Neural progenitor cell (in vitro differentiated cells): ENCODE data around the gene ATF2. TPM values are rescaled to one million over a fixed set of nuclear protein-coding genes. Genes with fewer than 3 reads are reported as not detected.

Experiments
- DNase-seq: peaks from one replicate; pipeline ENCODE4 v3.0.0-alpha.2; 2016; ENCODE audit warnings: low spot score
- H2AFZ ChIP-seq: fragments of 200-600 bp; sonication (generic); replicated peaks from 2 replicates; pipeline ENCODE4 v1.6.1; 2016; ENCODE audit warnings: antibody characterized with exemption
- H3F3A ChIP-seq: fragments of 200-600 bp; sonication (generic); 2 replicates; pipeline ENCODE4 v1.6.1; 2016; ENCODE audit warnings: antibody characterized with exemption, low read depth
- H3K27ac ChIP-seq: fragments of 200-600 bp; sonication (generic); 2 replicates; pipeline ENCODE4 v1.5.1; 2016; ENCODE audit warnings: mild to moderate bottlenecking
- H3K27me3 ChIP-seq: fragments of 200-600 bp; sonication (generic); 2 replicates; pipeline ENCODE4 v1.6.1; 2016; ENCODE audit warnings: mild to moderate bottlenecking, moderate library complexity
- H3K36me3 ChIP-seq: fragments of 200-600 bp; sonication (generic); 2 replicates; pipeline ENCODE4 v1.5.1; 2016
- H3K4me1 ChIP-seq: fragments of 200-600 bp; sonication (generic); 2 replicates; pipeline ENCODE4 v1.6.1; 2016; ENCODE audit warnings: mixed run types
- H3K4me2 ChIP-seq: fragments of 200-600 bp; sonication (generic); 2 replicates; pipeline ENCODE4 v1.6.1; 2016
- H3K4me3 ChIP-seq: fragments of 200-600 bp; sonication (generic); 2 replicates; pipeline ENCODE4 v1.5.1; 2016
- H3K79me2 ChIP-seq: fragments of 200-600 bp; sonication (generic); 2 replicates; pipeline ENCODE4 v1.6.1; 2016; ENCODE audit warnings: low read depth
- H3K9ac ChIP-seq: fragments of 200-600 bp; sonication (generic); 2 replicates; pipeline ENCODE4 v1.6.1; 2016
- H3K9me3 ChIP-seq: fragments of 200-600 bp; sonication (generic); 2 replicates; pipeline ENCODE4 v1.5.1; 2016; ENCODE audit warnings: low read depth
- H4K20me1 ChIP-seq: fragments of 200-600 bp; sonication (generic); 2 replicates; pipeline ENCODE4 v1.6.1; 2016; ENCODE audit warnings: low read depth
- H3K27ac Mint-ChIP-seq: 3 replicates; pipeline ENCODE4 v1.8.0; 2021; ENCODE audit warnings: mixed read lengths
- H3K27me3 Mint-ChIP-seq: 2 replicates; pipeline ENCODE4 v1.8.0; 2022; ENCODE audit warnings: low read depth, mild to moderate bottlenecking, inconsistent platforms, moderate library complexity, mixed read lengths; ENCODE audit not compliant: insufficient read depth
- H3K36me3 Mint-ChIP-seq: 3 replicates; pipeline ENCODE4 v1.8.0; 2021; ENCODE audit warnings: mixed read lengths
- H3K4me1 Mint-ChIP-seq: 3 replicates; pipeline ENCODE4 v1.8.0; 2021; ENCODE audit warnings: mixed read lengths
- H3K4me3 Mint-ChIP-seq: 3 replicates; pipeline ENCODE4 v1.8.0; 2021; ENCODE audit warnings: mild to moderate bottlenecking, moderate library complexity, mixed read lengths
- H3K9me3 Mint-ChIP-seq: 3 replicates; pipeline ENCODE4 v1.8.0; 2020; ENCODE audit warnings: mixed read lengths
- CTCF ChIP-seq: fragments of 200-600 bp; sonication (generic); IDR thresholded peaks from 2 replicates; pipeline ENCODE4 v1.5.1; 2017; ENCODE audit warnings: antibody characterized with exemption, mild to moderate bottlenecking
- EZH2 ChIP-seq: fragments of 200-600 bp; sonication (generic); IDR thresholded peaks from 2 replicates; pipeline ENCODE4 v1.6.1; 2017; ENCODE audit warnings: antibody characterized with exemption, mild to moderate bottlenecking, moderate library complexity
- EZH2phosphoT487 ChIP-seq: fragments of 200-600 bp; sonication (generic); IDR thresholded peaks from 2 replicates; pipeline ENCODE4 v1.6.1; 2017; ENCODE audit warnings: antibody characterized with exemption
- total RNA-seq: library from RNA; depleted of rRNA; stranded (reverse); fragments of >200 nt; gene quantifications from 2 replicates; pipeline ENCODE4 v1.2.3, GENCODE V29; 2015; ENCODE audit warnings: low replicate concordance

Gene ATF2
- total RNA-seq, 1 donor from 2014 or later: 133 TPM

GRCh38 chr2:175066411-175066810 lies 101.6 kb downstream of the ATF2 start:
- Histone ChIP-seq H3K9ac (no peak overlapping the region), H3K27me3 (no peaks in the 10 kb centered on the region), H3K9me3 (no peaks in the 10 kb centered on the region), H2AFZ (no peak overlapping the region), H3K4me3 (no peak overlapping the region), H3K36me3 (peaks cover 6% of the 10 kb centered on the region), H3F3A (peaks cover 10% of the 10 kb centered on the region), H3K27ac (no peak overlapping the region), H4K20me1 (no peaks in the 10 kb centered on the region), H3K4me2 (no peak overlapping the region), H3K4me1 (no peaks in the 10 kb centered on the region), H3K79me2 (no peaks in the 10 kb centered on the region)
- Mint-ChIP-seq H3K27ac (no peak overlapping the region), H3K36me3 (peaks cover 46% of the 10 kb centered on the region), H3K9me3 (no peaks in the 10 kb centered on the region), H3K4me1 (no peaks in the 10 kb centered on the region), H3K27me3 (no peaks in the 10 kb centered on the region), H3K4me3 (no peak overlapping the region)
- no peak for DNase-seq
- TF ChIP-seq EZH2phosphoT487 (no peak), CTCF (no peak), EZH2 (no peak)

- Histone ChIP-seq H3K4me2 (no peak overlapping the region), H3K27me3 (no peaks in the 10 kb centered on the region), H3K4me1 (no peaks in the 10 kb centered on the region), H4K20me1 (no peaks in the 10 kb centered on the region), H3K36me3 (peaks cover 6% of the 10 kb centered on the region), H3K4me3 (no peak overlapping the region), H3F3A (peaks cover 5% of the 10 kb centered on the region), H3K9me3 (no peaks in the 10 kb centered on the region), H3K9ac (no peak overlapping the region), H3K79me2 (no peaks in the 10 kb centered on the region), H2AFZ (no peak overlapping the region), H3K27ac (no peak overlapping the region)
- Mint-ChIP-seq H3K4me1 (no peaks in the 10 kb centered on the region), H3K27ac (no peak overlapping the region), H3K36me3 (peaks cover 41% of the 10 kb centered on the region), H3K27me3 (no peaks in the 10 kb centered on the region), H3K4me3 (no peak overlapping the region), H3K9me3 (no peaks in the 10 kb centered on the region)
- no peak for DNase-seq
- TF ChIP-seq EZH2phosphoT487 (no peak), EZH2 (no peak), CTCF (no peak)
Observed at GRCh38 chr2:175064797-175065196, 103.2 kb downstream of the ATF2 start.

- H3K9me3 Mint-ChIP-seq: no peaks in the 10 kb centered on the region
- Histone ChIP-seq H4K20me1 (no peaks in the 10 kb centered on the region), H3K4me2 (no peak overlapping the region), H3K27me3 (no peaks in the 10 kb centered on the region), H3K4me3 (no peak overlapping the region), H3K27ac (no peak overlapping the region), H3F3A (peaks cover 10% of the 10 kb centered on the region), H3K36me3 (peaks cover 6% of the 10 kb centered on the region), H2AFZ (no peak overlapping the region), H3K79me2 (no peaks in the 10 kb centered on the region), H3K9ac (no peak overlapping the region), H3K9me3 (no peaks in the 10 kb centered on the region), H3K4me1 (no peaks in the 10 kb centered on the region)
- H3K4me1 Mint-ChIP-seq: no peaks in the 10 kb centered on the region
- peaks cover 39% of the 10 kb centered on the region for H3K36me3 Mint-ChIP-seq
- no peak overlapping the region for H3K27ac Mint-ChIP-seq
- no peak for DNase-seq
- no peak overlapping the region for H3K4me3 Mint-ChIP-seq
- TF ChIP-seq EZH2phosphoT487 (no peak), CTCF (no peak), EZH2 (no peak)
- no peaks in the 10 kb centered on the region for H3K27me3 Mint-ChIP-seq
Observed at GRCh38 chr2:175063741-175064140, 104.3 kb downstream of the ATF2 start.
